K562 (cell line): Measurements from ENCODE around the gene STYXL1. TPM values are rescaled to one million over a fixed set of nuclear protein-coding genes. Genes with fewer than 3 reads are reported as not detected.

ENCODE experiments used
- CBFB ChIP-seq: sonication (generic); formaldehyde crosslinking; IDR thresholded peaks from 2 replicates; pipeline ENCODE4 v1.4.0; 2020; ENCODE audit warnings: mild to moderate bottlenecking, missing genetic modification reagents
- FUS ChIP-seq: fragments of 200-400 bp; formaldehyde crosslinking; optimal IDR thresholded peaks from 2 replicates; pipeline ENCODE3; 2017; ENCODE audit warnings: low read depth, low read length
- HMGN3 ChIP-seq: IDR thresholded peaks from 2 replicates; pipeline ENCODE4 v1.6.1; 2011; ENCODE audit warnings: borderline replicate concordance, low read depth, mild to moderate bottlenecking, mixed read lengths, low read length; ENCODE audit not compliant: insufficient read length; ENCODE audit errors: extremely low read depth
- HOXB6 ChIP-seq: fragments of 250-450 bp; sonication (Bioruptor Pico); IDR thresholded peaks from 2 replicates; pipeline ENCODE4 v1.5.1; 2022; ENCODE audit warnings: mild to moderate bottlenecking, borderline replicate concordance
- MTA3 ChIP-seq: fragments of 450-650 bp; formaldehyde crosslinking; IDR thresholded peaks from 2 replicates; pipeline ENCODE4 v1.6.1; 2017; ENCODE audit warnings: mild to moderate bottlenecking, borderline replicate concordance
- RB1 ChIP-seq: fragments of 450-650 bp; IDR thresholded peaks from 2 replicates; pipeline ENCODE4 v1.6.1; 2017; ENCODE audit warnings: low read depth, mild to moderate bottlenecking
- SMARCE1 ChIP-seq: fragments of 450-650 bp; IDR thresholded peaks from 2 replicates; pipeline ENCODE4 v1.7.1; 2016; ENCODE audit warnings: mild to moderate bottlenecking
- ZBTB8A ChIP-seq: fragments of 450-650 bp; IDR thresholded peaks from 2 replicates; pipeline ENCODE4 v1.6.1; 2018; ENCODE audit warnings: mild to moderate bottlenecking, moderate library complexity; ENCODE audit not compliant: partially characterized antibody
- ZNF134 ChIP-seq: fragments of 250-450 bp; sonication (Bioruptor Pico); conservative IDR thresholded peaks from 2 replicates; pipeline ENCODE4 v1.4.0; 2020
- ZNF263 ChIP-seq: sonication (generic); formaldehyde crosslinking; IDR thresholded peaks from 2 replicates; pipeline ENCODE4 v1.8.0; 2022; ENCODE audit warnings: mild to moderate bottlenecking, missing genetic modification reagents, borderline replicate concordance
- ZNF311 ChIP-seq: fragments of 250-450 bp; sonication (Bioruptor Pico); IDR thresholded peaks from 2 replicates; pipeline ENCODE4 v1.4.0; 2020; ENCODE audit warnings: mild to moderate bottlenecking, moderate library complexity
- ZNF507 ChIP-seq: conservative IDR thresholded peaks from 2 replicates; pipeline ENCODE4 v1.6.1; 2017; ENCODE audit warnings: missing genetic modification characterization, missing compliant biosample characterization
- polyA plus RNA-seq, 8 experiments: library from polyadenylated mRNA; depleted of rRNA in 4 of 8; stranded (reverse) in 5 of 8; unstranded in 3 of 8; fragments of >200 nt; fragmentation: Nextera tagmentation in 2 of 8; fragmentation: Illumina TruSeq in 1 of 8; extraction: Ambion mirVana in 2 of 8; extraction: Trizol in 1 of 8; gene quantifications; 2 replicates each; pipeline versions ENCODE4 v1.2.1 to v1.2.3, GENCODE V29; 2011 to 2014; ENCODE audit warnings: inconsistent platforms in 1 of 8, missing spikeins in 1 of 8
- total RNA-seq, 7 experiments: library from RNA; depleted of rRNA in 6 of 7; stranded (reverse); fragments of >200 nt in 6 of 7; fragmentation: Illumina TruSeq in 2 of 7; extraction: Trizol in 2 of 7; gene quantifications; 2 replicates each; pipeline versions ENCODE4 v1.2.1 to v1.2.3, GENCODE V29; 2011 to 2021; ENCODE audit warnings: low replicate concordance in 1 of 7
- TF ChIP-seq, protein P1 (sequence below): fragments of 250-450 bp; sonication (Bioruptor Pico); IDR thresholded peaks from 2 replicates; pipeline ENCODE4 v1.5.0; 2021; ENCODE audit warnings: mild to moderate bottlenecking, moderate library complexity
- TF ChIP-seq, protein P2 (sequence below): sonication (generic); formaldehyde crosslinking; IDR thresholded peaks from 2 replicates; pipeline ENCODE4 v1.8.1; 2023; ENCODE audit warnings: mild to moderate bottlenecking, missing genetic modification reagents
- TF ChIP-seq, protein P3 (sequence below): fragments of 450-650 bp; IDR thresholded peaks from 2 replicates; pipeline ENCODE4 v1.6.1; 2016; ENCODE audit warnings: mild to moderate bottlenecking
- TF ChIP-seq, protein P4 (sequence below): fragments of 150-350 bp; IDR thresholded peaks from 2 replicates; pipeline ENCODE4 v1.6.1; 2014; ENCODE audit warnings: low read depth, mild to moderate bottlenecking, low read length, borderline replicate concordance

STYXL1 gene
- total and polyA plus RNA-seq, 9 of the 15 experiments (the other 6 are each of a cell fraction or from before 2014, with no cell fraction given) = 36.5 to 97.2 (median 49.9) TPM

DNA sequence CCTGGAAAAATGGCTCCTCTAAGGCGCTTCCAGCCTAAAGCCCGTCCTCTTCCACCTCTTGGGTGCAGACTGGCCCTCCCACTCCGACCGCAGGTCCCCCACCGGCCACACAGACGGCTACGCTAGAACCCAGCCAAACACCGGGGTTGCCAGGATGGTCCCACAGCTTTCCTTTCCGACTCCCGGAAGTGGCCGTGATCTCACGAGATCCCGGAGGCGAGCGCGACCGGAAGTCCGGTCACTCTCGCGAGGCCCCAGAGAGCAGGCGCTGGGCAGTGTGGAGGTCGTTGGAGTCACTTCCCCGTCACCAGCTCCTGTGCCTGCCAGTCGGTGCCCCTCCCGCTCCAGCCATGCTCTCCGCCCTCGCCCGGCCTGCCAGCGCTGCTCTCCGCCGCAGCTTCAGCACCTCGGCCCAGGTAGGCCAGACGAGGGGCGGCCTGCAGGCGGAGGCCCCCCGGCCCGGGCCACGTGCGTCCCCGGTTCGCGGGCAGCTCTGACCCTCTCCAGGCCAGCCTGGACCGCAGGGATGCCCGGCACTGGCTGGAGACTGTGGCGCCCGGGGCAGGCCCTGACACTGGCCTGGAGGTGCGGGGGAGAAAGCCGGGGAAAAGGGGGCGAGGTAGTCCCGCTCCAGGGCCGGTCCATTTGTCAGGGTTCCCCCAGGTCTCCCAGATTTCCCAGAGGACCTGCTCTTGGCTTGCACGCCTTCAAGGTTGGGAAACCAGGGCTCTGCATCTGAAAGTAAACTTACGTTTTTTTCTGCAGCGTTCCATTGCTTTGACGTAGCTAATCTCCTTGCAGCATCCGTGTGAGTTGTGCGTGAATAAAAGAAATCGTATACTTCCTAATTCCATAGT, at the start of gene STYXL1, which contains the start of gene MDH2 (continued):
- TF ChIP-seq, protein P1, sequence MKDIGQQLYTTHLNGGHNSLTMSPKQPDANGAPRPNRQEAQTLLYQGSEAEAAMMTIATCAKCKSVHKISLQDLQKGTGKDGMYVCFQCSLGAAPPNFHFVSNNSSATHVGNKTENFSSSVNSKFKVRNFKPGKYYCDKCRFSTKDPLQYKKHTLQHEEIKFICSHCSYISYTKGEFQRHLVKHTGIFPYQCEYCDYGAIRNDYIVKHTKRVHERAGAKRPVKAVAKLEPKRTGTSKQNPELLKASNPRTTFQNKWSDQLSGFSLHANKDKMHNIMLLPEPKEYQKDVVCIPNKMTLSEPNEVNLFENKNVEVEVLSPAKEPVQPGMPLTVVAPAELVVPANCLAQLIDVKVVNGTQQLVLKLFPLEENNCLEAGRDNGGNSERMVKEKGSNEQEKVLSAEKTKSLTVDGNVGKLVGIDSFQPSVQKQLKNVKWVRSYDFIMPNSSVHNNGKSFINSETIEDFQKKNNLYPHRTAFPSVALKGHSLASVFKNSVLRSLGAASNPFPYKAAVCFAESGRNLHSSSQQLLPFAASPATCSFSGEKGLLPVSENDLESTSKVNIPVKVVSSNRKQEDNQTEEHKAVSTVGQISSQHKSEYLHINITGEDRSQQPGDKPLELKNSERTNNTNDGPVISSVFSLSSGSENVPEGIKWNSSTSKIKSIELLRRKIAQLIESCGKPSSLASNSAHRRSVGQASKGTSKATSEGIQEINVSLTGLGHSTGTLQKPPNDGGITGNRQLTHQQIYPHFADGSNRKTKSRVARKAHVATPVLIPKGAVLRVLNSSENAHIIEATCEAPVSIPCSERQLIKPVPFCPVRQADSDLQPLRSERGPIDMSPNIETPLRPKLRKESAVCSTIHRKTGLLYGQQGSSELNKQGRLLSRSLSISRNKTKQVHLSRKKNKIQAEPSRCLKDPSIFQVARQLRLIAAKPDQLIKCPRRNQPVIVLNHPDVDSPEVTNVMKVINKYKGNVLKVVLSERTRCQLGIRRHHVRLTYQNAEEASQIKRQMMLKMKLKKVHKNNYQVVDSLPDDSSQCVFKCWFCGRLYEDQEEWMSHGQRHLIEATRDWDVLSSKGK (CRISPR knock-in tag) = no peak
- TF ChIP-seq, protein P2, sequence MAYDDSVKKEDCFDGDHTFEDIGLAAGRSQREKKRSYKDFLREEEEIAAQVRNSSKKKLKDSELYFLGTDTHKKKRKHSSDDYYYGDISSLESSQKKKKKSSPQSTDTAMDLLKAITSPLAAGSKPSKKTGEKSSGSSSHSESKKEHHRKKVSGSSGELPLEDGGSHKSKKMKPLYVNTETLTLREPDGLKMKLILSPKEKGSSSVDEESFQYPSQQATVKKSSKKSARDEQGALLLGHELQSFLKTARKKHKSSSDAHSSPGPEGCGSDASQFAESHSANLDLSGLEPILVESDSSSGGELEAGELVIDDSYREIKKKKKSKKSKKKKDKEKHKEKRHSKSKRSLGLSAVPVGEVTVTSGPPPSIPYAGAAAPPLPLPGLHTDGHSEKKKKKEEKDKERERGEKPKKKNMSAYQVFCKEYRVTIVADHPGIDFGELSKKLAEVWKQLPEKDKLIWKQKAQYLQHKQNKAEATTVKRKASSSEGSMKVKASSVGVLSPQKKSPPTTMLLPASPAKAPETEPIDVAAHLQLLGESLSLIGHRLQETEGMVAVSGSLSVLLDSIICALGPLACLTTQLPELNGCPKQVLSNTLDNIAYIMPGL (CRISPR knock-in tag) = peak; percentile 93
- TF ChIP-seq ZNF263 (CRISPR knock-in tag) = peak; percentile 53; the same call in 1 of the 2 replicates
- TF ChIP-seq, protein P3, sequence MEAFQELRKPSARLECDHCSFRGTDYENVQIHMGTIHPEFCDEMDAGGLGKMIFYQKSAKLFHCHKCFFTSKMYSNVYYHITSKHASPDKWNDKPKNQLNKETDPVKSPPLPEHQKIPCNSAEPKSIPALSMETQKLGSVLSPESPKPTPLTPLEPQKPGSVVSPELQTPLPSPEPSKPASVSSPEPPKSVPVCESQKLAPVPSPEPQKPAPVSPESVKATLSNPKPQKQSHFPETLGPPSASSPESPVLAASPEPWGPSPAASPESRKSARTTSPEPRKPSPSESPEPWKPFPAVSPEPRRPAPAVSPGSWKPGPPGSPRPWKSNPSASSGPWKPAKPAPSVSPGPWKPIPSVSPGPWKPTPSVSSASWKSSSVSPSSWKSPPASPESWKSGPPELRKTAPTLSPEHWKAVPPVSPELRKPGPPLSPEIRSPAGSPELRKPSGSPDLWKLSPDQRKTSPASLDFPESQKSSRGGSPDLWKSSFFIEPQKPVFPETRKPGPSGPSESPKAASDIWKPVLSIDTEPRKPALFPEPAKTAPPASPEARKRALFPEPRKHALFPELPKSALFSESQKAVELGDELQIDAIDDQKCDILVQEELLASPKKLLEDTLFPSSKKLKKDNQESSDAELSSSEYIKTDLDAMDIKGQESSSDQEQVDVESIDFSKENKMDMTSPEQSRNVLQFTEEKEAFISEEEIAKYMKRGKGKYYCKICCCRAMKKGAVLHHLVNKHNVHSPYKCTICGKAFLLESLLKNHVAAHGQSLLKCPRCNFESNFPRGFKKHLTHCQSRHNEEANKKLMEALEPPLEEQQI = no peak
- no peak for TF ChIP-seq ZNF134 (CRISPR knock-in tag)
- TF ChIP-seq ZNF507 = no peak
- no peak for TF ChIP-seq SMARCE1
- no peak for TF ChIP-seq ZNF311 (CRISPR knock-in tag)
- TF ChIP-seq MTA3 = peak; percentile 70; the same call in 1 of the 2 replicates
- peak; percentile 5 for TF ChIP-seq CBFB (CRISPR knock-in tag)
- no peak; the same call in 1 of the 2 replicates for TF ChIP-seq HOXB6 (CRISPR knock-in tag)
- TF ChIP-seq FUS = peak; percentile 63
- peak; percentile 67; the same call in 1 of the 2 replicates for TF ChIP-seq RB1
- peak; percentile 71 for TF ChIP-seq HMGN3
- no peak for TF ChIP-seq ZBTB8A
- TF ChIP-seq, protein P4, sequence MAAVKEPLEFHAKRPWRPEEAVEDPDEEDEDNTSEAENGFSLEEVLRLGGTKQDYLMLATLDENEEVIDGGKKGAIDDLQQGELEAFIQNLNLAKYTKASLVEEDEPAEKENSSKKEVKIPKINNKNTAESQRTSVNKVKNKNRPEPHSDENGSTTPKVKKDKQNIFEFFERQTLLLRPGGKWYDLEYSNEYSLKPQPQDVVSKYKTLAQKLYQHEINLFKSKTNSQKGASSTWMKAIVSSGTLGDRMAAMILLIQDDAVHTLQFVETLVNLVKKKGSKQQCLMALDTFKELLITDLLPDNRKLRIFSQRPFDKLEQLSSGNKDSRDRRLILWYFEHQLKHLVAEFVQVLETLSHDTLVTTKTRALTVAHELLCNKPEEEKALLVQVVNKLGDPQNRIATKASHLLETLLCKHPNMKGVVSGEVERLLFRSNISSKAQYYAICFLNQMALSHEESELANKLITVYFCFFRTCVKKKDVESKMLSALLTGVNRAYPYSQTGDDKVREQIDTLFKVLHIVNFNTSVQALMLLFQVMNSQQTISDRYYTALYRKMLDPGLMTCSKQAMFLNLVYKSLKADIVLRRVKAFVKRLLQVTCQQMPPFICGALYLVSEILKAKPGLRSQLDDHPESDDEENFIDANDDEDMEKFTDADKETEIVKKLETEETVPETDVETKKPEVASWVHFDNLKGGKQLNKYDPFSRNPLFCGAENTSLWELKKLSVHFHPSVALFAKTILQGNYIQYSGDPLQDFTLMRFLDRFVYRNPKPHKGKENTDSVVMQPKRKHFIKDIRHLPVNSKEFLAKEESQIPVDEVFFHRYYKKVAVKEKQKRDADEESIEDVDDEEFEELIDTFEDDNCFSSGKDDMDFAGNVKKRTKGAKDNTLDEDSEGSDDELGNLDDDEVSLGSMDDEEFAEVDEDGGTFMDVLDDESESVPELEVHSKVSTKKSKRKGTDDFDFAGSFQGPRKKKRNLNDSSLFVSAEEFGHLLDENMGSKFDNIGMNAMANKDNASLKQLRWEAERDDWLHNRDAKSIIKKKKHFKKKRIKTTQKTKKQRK = no peak
